ENCODE results near the gene FYCO1.

GRCh38 chr3:46012246-46012645 lies 16.6 kb upstream of the FYCO1 start:
- TF ChIP-seq POLR2AphosphoS5 (IDR thresholded peaks at IDR 0.05; ENCODE audit: borderline replicate concordance, low read depth, low read length) (no peak), EZH2 (IDR thresholded peaks at IDR 0.05) (no peak)

Measured in SK-N-MC (cell line).